Measurements from ENCODE around the gene RPS6KA4.

GRCh38 chr11:64358536-64358906, 441 bp upstream of the RPS6KA4 start:
- no peak for TF ChIP-seq EZH2 (IDR thresholded peaks at IDR 0.05; ENCODE audit: borderline replicate concordance, low read length)
- TF ChIP-seq CTCF (conservative IDR thresholded peaks at IDR 0.05 in 1 of 2, IDR thresholded peaks at IDR 0.05 in 1 of 2; ENCODE audit: extremely low read depth in 1 of 2, insufficient read depth in 1 of 2, low read depth in 1 of 2, low read length in 2 of 2): no peak
